DND-41 (cell line): ENCODE data around the gene HNRNPH3.

Experiments
- ATAC-seq: fragments of 200-7000 bp; cut with Tn5 transposase; 3 replicates; pipeline ENCODE4 v1.9.1; 2021; ENCODE audit warnings: low read depth; ENCODE audit not compliant: insufficient read depth
- DNase-seq: peaks from one replicate; pipeline ENCODE4 v3.0.0-alpha.2; 2020
- H2AFZ ChIP-seq: 2 replicates; pipeline ENCODE4 v1.6.0; 2012; ENCODE audit warnings: low read depth, low read length
- H3K27ac ChIP-seq: 2 replicates; pipeline ENCODE4 v1.5.1; 2012; ENCODE audit warnings: low read length, inconsistent platforms
- H3K27me3 ChIP-seq: fragments of 200-600 bp; sonication (generic); 2 replicates; pipeline ENCODE4 v1.6.0; 2012; ENCODE audit warnings: low read length, mild to moderate bottlenecking, inconsistent platforms; ENCODE audit not compliant: insufficient read depth, poor library complexity
- H3K36me3 ChIP-seq: 2 replicates; pipeline ENCODE4 v1.5.1; 2012; ENCODE audit warnings: low read length, inconsistent platforms; ENCODE audit not compliant: insufficient read depth
- H3K4me1 ChIP-seq: 2 replicates; pipeline ENCODE4 v1.5.1; 2012; ENCODE audit warnings: mild to moderate bottlenecking, low read length; ENCODE audit not compliant: insufficient read depth
- H3K4me2 ChIP-seq: 2 replicates; pipeline ENCODE4 v1.6.0; 2012; ENCODE audit warnings: mild to moderate bottlenecking, moderate library complexity, low read length, inconsistent platforms; ENCODE audit not compliant: insufficient read depth
- H3K4me3 ChIP-seq, 2 experiments: fragments of 200-600 bp in 1 of 2; shearing (Covaris generic) in 1 of 2; 2 replicates each; pipeline ENCODE4 v1.5.1; 2012 to 2016; ENCODE audit warnings: inconsistent platforms in 2 of 2, low read length in 2 of 2, mild to moderate bottlenecking in 2 of 2, low read depth in 1 of 2, moderate library complexity in 1 of 2
- H3K79me2 ChIP-seq: 2 replicates; pipeline ENCODE4 v1.6.0; 2012; ENCODE audit warnings: low read length, inconsistent platforms; ENCODE audit not compliant: insufficient read depth
- H3K9ac ChIP-seq: 2 replicates; pipeline ENCODE4 v1.6.0; 2012; ENCODE audit warnings: low read depth, mild to moderate bottlenecking, inconsistent platforms, low read length, moderate library complexity
- H3K9me3 ChIP-seq: 2 replicates; pipeline ENCODE4 v1.5.1; 2012; ENCODE audit warnings: low read length, moderate library complexity, mild to moderate bottlenecking, inconsistent platforms; ENCODE audit not compliant: insufficient read depth, severe bottlenecking
- H4K20me1 ChIP-seq: 2 replicates; pipeline ENCODE4 v1.6.0; 2012; ENCODE audit warnings: low read length; ENCODE audit not compliant: insufficient read depth
- EZH2 ChIP-seq: IDR thresholded peaks from 3 replicates; pipeline ENCODE4 v1.6.1; 2012; ENCODE audit warnings: borderline replicate concordance, low read depth, mild to moderate bottlenecking, moderate library complexity, low read length, inconsistent platforms; ENCODE audit not compliant: severe bottlenecking
- TF ChIP-seq, protein P1 (sequence below): IDR thresholded peaks from 2 replicates; pipeline ENCODE4 v1.5.1; 2012; ENCODE audit warnings: borderline replicate concordance, low read length, moderate library complexity, mild to moderate bottlenecking; ENCODE audit not compliant: poor library complexity, severe bottlenecking; ENCODE audit errors: extremely low read depth

HNRNPH3 gene

DNA sequence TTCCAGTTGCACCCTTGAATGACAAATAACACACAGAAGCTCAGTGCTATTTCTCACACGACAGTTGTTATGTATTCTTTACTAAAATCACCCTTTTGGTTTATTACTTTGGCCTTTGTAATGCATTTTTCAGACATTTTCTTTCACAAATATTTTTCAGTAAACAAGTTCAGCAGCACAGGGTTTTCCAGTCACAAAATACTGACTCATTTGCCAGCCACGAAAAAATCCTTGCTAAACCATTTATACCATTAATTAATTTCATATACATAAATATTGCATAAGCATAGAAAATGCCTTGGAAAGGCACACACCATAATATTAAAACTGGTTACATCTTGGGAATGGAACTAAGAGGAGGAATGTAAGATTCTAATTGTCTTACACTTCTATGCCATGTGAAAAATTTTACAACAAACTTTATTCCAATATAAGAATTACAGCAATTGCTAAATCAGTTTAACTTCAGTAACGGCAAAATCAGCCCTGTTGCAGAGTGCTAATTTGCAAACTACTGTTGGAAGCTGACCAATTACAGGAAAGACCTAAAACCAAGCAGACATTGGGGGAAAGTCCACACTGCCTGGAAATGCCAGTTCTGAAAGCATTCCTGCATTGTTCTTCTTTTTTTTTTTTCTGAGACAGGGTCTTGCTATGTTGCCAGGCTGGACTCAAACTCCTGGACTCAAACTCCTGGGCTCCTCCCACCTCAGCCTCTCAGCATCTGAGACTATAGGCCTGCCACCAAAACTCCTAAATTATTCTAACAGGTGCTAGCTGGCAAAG, 32.4 kb downstream of the HNRNPH3 start:
- no peak for DNase-seq
- no peaks in the 10 kb centered on the region for H4K20me1 ChIP-seq
- TF ChIP-seq, protein P1, sequence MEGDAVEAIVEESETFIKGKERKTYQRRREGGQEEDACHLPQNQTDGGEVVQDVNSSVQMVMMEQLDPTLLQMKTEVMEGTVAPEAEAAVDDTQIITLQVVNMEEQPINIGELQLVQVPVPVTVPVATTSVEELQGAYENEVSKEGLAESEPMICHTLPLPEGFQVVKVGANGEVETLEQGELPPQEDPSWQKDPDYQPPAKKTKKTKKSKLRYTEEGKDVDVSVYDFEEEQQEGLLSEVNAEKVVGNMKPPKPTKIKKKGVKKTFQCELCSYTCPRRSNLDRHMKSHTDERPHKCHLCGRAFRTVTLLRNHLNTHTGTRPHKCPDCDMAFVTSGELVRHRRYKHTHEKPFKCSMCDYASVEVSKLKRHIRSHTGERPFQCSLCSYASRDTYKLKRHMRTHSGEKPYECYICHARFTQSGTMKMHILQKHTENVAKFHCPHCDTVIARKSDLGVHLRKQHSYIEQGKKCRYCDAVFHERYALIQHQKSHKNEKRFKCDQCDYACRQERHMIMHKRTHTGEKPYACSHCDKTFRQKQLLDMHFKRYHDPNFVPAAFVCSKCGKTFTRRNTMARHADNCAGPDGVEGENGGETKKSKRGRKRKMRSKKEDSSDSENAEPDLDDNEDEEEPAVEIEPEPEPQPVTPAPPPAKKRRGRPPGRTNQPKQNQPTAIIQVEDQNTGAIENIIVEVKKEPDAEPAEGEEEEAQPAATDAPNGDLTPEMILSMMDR, result no peak
- TF ChIP-seq EZH2, result no peak
- H3K27ac ChIP-seq, result no peak overlapping the region
- H2AFZ ChIP-seq, result no peak overlapping the region
- H3K9ac ChIP-seq, result no peak overlapping the region
- H3K4me3 ChIP-seq, result no peak overlapping the region
- ATAC-seq, result no peak
- H3K27me3 ChIP-seq, result no peaks in the 10 kb centered on the region
- H3K4me1 ChIP-seq, result no peaks in the 10 kb centered on the region
- no peak overlapping the region for H3K4me2 ChIP-seq
- no peaks in the 10 kb centered on the region for H3K9me3 ChIP-seq
- H3K36me3 ChIP-seq, result peaks cover 36% of the 10 kb centered on the region; the same call in 1 of the 2 replicates
- H3K79me2 ChIP-seq, result no peaks in the 10 kb centered on the region

DNA sequence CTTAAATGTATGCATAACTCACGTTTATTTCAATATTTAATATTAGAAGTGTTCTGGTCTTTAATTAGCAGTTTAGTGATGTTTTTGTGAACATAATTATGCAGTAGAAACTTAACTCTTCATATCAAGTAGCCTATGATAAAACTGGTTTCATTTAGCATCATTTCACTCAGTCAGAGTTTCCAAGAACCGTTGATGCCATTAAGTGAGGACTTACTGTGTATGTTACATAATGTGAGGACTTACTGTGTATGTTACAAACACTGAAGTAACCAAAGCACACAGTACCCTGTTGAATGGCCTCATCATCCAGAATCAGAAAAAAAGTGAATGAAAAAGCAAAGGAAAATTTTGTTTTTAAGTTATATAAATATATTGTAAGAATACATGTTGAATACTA, 33.7 kb downstream of the HNRNPH3 start:
- H3K79me2 ChIP-seq, result no peaks in the 10 kb centered on the region
- no peaks in the 10 kb centered on the region for H3K9me3 ChIP-seq
- no peak overlapping the region for H3K4me2 ChIP-seq
- no peaks in the 10 kb centered on the region for H4K20me1 ChIP-seq
- TF ChIP-seq, protein P1, result no peak
- TF ChIP-seq EZH2, result no peak
- ATAC-seq (no peak), DNase-seq (no peak)
- H3K36me3 ChIP-seq, result peaks cover 47% of the 10 kb centered on the region
- no peaks in the 10 kb centered on the region for H3K27me3 ChIP-seq
- H2AFZ ChIP-seq, result no peak overlapping the region
- H3K27ac ChIP-seq, result no peak overlapping the region
- H3K4me3 ChIP-seq, result no peak overlapping the region
- H3K9ac ChIP-seq, result no peak overlapping the region
- no peaks in the 10 kb centered on the region for H3K4me1 ChIP-seq

DNA sequence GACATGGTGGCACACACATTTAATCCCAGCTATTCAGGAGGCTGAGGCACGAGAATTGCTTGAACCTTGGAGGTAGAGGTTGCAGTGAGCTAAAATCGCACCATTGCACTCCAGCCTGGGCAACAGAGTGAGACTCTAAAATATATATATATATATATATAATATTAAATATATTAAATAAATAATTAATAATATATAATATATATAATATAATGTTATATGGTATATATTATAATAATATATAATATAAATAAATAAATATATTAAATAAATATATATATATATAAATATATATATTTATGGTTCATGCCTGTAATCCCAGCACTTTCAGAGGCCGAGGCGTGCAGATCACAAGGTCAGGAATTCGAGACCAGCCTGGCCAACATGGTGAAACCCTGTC, 34.7 kb downstream of the HNRNPH3 start:
- no peak overlapping the region for H3K4me3 ChIP-seq
- no peak overlapping the region for H2AFZ ChIP-seq
- no peaks in the 10 kb centered on the region for H3K27me3 ChIP-seq
- no peak overlapping the region for H3K9ac ChIP-seq
- TF ChIP-seq, protein P1, result no peak
- no peak for TF ChIP-seq EZH2
- no peaks in the 10 kb centered on the region for H3K4me1 ChIP-seq
- no peaks in the 10 kb centered on the region for H3K79me2 ChIP-seq
- no peak for ATAC-seq
- no peak for DNase-seq
- H3K9me3 ChIP-seq, result no peaks in the 10 kb centered on the region
- no peak overlapping the region for H3K4me2 ChIP-seq
- no peaks in the 10 kb centered on the region for H4K20me1 ChIP-seq
- H3K27ac ChIP-seq, result no peak overlapping the region
- H3K36me3 ChIP-seq, result peaks cover 45% of the 10 kb centered on the region

DNA sequence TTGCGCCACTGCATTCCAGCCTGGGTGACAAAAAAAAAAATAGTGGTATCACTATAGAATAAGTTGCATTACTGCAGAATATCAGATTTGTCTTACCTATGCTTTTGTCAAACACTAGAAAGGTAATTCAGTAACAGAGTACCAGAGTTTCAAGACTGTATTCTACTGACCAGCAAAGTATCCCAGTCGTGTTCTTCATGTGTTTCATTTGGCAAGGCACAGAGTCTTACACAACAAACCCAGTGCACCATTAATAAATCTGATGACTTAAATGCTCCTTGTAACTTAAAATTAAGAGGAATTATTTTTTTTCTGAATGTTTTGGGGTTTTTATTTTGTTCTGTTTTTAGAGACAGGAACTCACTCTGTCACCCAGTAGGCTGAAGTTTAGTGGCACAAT, 35.3 kb downstream of the HNRNPH3 start:
- no peak overlapping the region for H2AFZ ChIP-seq
- ATAC-seq (no peak), DNase-seq (no peak)
- H3K79me2 ChIP-seq, result no peaks in the 10 kb centered on the region
- no peaks in the 10 kb centered on the region for H4K20me1 ChIP-seq
- no peak overlapping the region for H3K9ac ChIP-seq
- H3K4me3 ChIP-seq, result no peak overlapping the region
- H3K36me3 ChIP-seq, result peaks cover 45% of the 10 kb centered on the region
- H3K27me3 ChIP-seq, result no peaks in the 10 kb centered on the region
- no peak overlapping the region for H3K4me2 ChIP-seq
- H3K4me1 ChIP-seq, result no peaks in the 10 kb centered on the region
- H3K27ac ChIP-seq, result no peak overlapping the region
- no peak for TF ChIP-seq EZH2
- TF ChIP-seq, protein P1, result no peak
- peaks cover 5% of the 10 kb centered on the region for H3K9me3 ChIP-seq
